Memory B cell (primary cell): ENCODE data around the gene CDK5R2.

ENCODE experiments used
- ATAC-seq: fragments of 150-1000 bp; cut with Tn5 transposase; 2 replicates; pipeline ENCODE4 v1.10.0; 2021; ENCODE audit warnings: low read depth, mild to moderate bottlenecking, moderate library complexity
- DNase-seq, 2 donors: peaks; one replicate each; pipeline ENCODE4 v3.0.0; 2022; ENCODE audit warnings: low spot score in 2 of 2
- H3K27ac Mint-ChIP-seq: one replicate; pipeline ENCODE4 v1.8.0; 2022; ENCODE audit warnings: mild to moderate bottlenecking, moderate library complexity, mixed read lengths
- H3K27me3 Mint-ChIP-seq: one replicate; pipeline ENCODE4 v1.8.0; 2022; ENCODE audit warnings: mixed read lengths
- H3K36me3 Mint-ChIP-seq: one replicate; pipeline ENCODE4 v1.8.0; 2022; ENCODE audit warnings: mild to moderate bottlenecking, mixed read lengths
- H3K4me1 Mint-ChIP-seq: one replicate; pipeline ENCODE4 v1.8.0; 2022; ENCODE audit warnings: mixed read lengths
- H3K4me3 Mint-ChIP-seq: one replicate; pipeline ENCODE4 v1.8.0; 2022; ENCODE audit warnings: mild to moderate bottlenecking, moderate library complexity, mixed read lengths
- H3K9me3 Mint-ChIP-seq: one replicate; pipeline ENCODE4 v1.8.0; 2022; ENCODE audit warnings: mixed read lengths

The CDK5R2 gene

GRCh38 chr2:218999881-219000568 lies 40.6 kb downstream of the CDK5R2 start:
- Mint-ChIP-seq H3K27ac (no peak overlapping the region), H3K4me1 (peaks cover 20% of the 10 kb centered on the region), H3K9me3 (no peaks in the 10 kb centered on the region), H3K36me3 (no peaks in the 10 kb centered on the region), H3K4me3 (no peak overlapping the region), H3K27me3 (peaks cover 42% of the 10 kb centered on the region)
- no peak for ATAC-seq
- no peak for DNase-seq

GRCh38 chr2:219000569-219000960 lies 41.1 kb downstream of the CDK5R2 start:
- Mint-ChIP-seq H3K36me3 (no peaks in the 10 kb centered on the region), H3K4me3 (no peak overlapping the region), H3K9me3 (no peaks in the 10 kb centered on the region), H3K27ac (no peak overlapping the region), H3K27me3 (peaks cover 42% of the 10 kb centered on the region), H3K4me1 (peaks cover 15% of the 10 kb centered on the region)
- no peak for ATAC-seq
- no peak for DNase-seq

GRCh38 chr2:219001100-219001576 lies 41.7 kb downstream of the CDK5R2 start:
- H3K4me1 Mint-ChIP-seq = peaks cover 14% of the 10 kb centered on the region
- DNase-seq (no peak), ATAC-seq (peak; percentile 7)
- H3K4me3 Mint-ChIP-seq = no peak overlapping the region
- no peak overlapping the region for H3K27ac Mint-ChIP-seq
- no peaks in the 10 kb centered on the region for H3K36me3 Mint-ChIP-seq
- H3K9me3 Mint-ChIP-seq = no peaks in the 10 kb centered on the region
- H3K27me3 Mint-ChIP-seq = peaks cover 42% of the 10 kb centered on the region

GRCh38 chr2:219001577-219002394 lies 42.3 kb downstream of the CDK5R2 start:
- DNase-seq (peak in 1 of 2 donors; percentile 26), ATAC-seq (peak; percentile 26)
- Mint-ChIP-seq H3K4me3 (peak overlapping the region; percentile 61), H3K36me3 (no peaks in the 10 kb centered on the region), H3K4me1 (peaks cover 14% of the 10 kb centered on the region), H3K9me3 (no peaks in the 10 kb centered on the region), H3K27me3 (peaks cover 40% of the 10 kb centered on the region), H3K27ac (no peak overlapping the region)

GRCh38 chr2:219002395-219003266 lies 43.2 kb downstream of the CDK5R2 start:
- H3K36me3 Mint-ChIP-seq = no peaks in the 10 kb centered on the region
- peaks cover 14% of the 10 kb centered on the region for H3K4me1 Mint-ChIP-seq
- H3K27ac Mint-ChIP-seq = no peak overlapping the region
- peak overlapping the region; percentile 70 for H3K4me3 Mint-ChIP-seq
- peaks cover 42% of the 10 kb centered on the region for H3K27me3 Mint-ChIP-seq
- H3K9me3 Mint-ChIP-seq = no peaks in the 10 kb centered on the region
- DNase-seq (peak in 1 of 2 donors; percentile 30), ATAC-seq (peak; percentile 51)

- DNase-seq (no peak), ATAC-seq (peak; percentile 46)
- no peaks in the 10 kb centered on the region for H3K9me3 Mint-ChIP-seq
- H3K27ac Mint-ChIP-seq = no peak overlapping the region
- H3K4me3 Mint-ChIP-seq = peak overlapping the region; percentile 27
- H3K27me3 Mint-ChIP-seq = peaks cover 38% of the 10 kb centered on the region
- peaks cover 12% of the 10 kb centered on the region for H3K4me1 Mint-ChIP-seq
- no peaks in the 10 kb centered on the region for H3K36me3 Mint-ChIP-seq
These were observed 43.8 kb downstream of the CDK5R2 start for GRCh38 chr2:219003267-219003634.

- no peak overlapping the region for H3K27ac Mint-ChIP-seq
- no peak for ATAC-seq
- peaks cover 11% of the 10 kb centered on the region for H3K4me1 Mint-ChIP-seq
- peaks cover 40% of the 10 kb centered on the region for H3K27me3 Mint-ChIP-seq
- DNase-seq = no peak
- no peaks in the 10 kb centered on the region for H3K9me3 Mint-ChIP-seq
- no peak overlapping the region for H3K4me3 Mint-ChIP-seq
- no peaks in the 10 kb centered on the region for H3K36me3 Mint-ChIP-seq
These were observed 44.5 kb downstream of the CDK5R2 start for GRCh38 chr2:219003979-219004378.

- peaks cover 31% of the 10 kb centered on the region for H3K27me3 Mint-ChIP-seq
- ATAC-seq = no peak
These were observed 49.8 kb downstream of the CDK5R2 start for GRCh38 chr2:219009294-219009693.

GRCh38 chr2:219010162-219010756 lies 50.8 kb downstream of the CDK5R2 start:
- no peak for DNase-seq

More at GRCh38 chr2:219009294-219009693, 49.8 kb downstream of the CDK5R2 start:
- no peaks in the 10 kb centered on the region for H3K9me3 Mint-ChIP-seq
- peak overlapping the region; percentile 3 for H3K27ac Mint-ChIP-seq
- H3K4me1 Mint-ChIP-seq = peaks cover 2% of the 10 kb centered on the region
- no peak overlapping the region for H3K4me3 Mint-ChIP-seq
- no peak for DNase-seq
- no peaks in the 10 kb centered on the region for H3K36me3 Mint-ChIP-seq

GRCh38 chr2:219010873-219011272 lies 51.4 kb downstream of the CDK5R2 start:
- H3K4me1 Mint-ChIP-seq = peaks cover 2% of the 10 kb centered on the region
- ATAC-seq (no peak), DNase-seq (no peak)
- H3K9me3 Mint-ChIP-seq = no peaks in the 10 kb centered on the region
- no peaks in the 10 kb centered on the region for H3K36me3 Mint-ChIP-seq
- no peak overlapping the region for H3K4me3 Mint-ChIP-seq
- peaks cover 29% of the 10 kb centered on the region for H3K27me3 Mint-ChIP-seq
- H3K27ac Mint-ChIP-seq = no peak overlapping the region

More at GRCh38 chr2:219010162-219010756, 50.8 kb downstream of the CDK5R2 start:
- no peaks in the 10 kb centered on the region for H3K9me3 Mint-ChIP-seq
- ATAC-seq = peak; percentile 72
- H3K4me3 Mint-ChIP-seq = no peak overlapping the region
- H3K27me3 Mint-ChIP-seq = peaks cover 33% of the 10 kb centered on the region
- H3K4me1 Mint-ChIP-seq = peaks cover 2% of the 10 kb centered on the region
- H3K36me3 Mint-ChIP-seq = no peaks in the 10 kb centered on the region
- no peak overlapping the region for H3K27ac Mint-ChIP-seq
